ENCODE measurements around the gene MBP.

DNA sequence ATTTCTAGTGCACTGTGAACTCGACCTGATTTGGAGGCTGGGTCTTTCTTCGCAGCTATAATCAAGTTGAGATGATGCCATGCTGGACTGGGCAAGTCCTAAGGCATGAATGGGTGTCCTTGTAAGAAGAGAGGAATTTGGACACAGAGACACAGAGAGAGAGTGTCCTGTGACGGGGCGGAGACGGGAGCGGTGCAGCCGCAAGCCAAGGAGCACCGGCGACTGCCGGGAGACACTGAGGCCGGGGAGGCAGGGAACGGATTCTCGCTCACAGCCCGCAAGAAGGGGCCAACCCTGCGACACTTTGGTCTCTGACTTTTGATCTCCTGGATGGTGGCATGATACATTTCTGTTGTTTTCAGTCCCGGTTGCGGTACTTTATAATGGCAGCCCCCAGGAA, 22.4 kb upstream of the MBP start:
- TF ChIP-seq, protein P1, sequence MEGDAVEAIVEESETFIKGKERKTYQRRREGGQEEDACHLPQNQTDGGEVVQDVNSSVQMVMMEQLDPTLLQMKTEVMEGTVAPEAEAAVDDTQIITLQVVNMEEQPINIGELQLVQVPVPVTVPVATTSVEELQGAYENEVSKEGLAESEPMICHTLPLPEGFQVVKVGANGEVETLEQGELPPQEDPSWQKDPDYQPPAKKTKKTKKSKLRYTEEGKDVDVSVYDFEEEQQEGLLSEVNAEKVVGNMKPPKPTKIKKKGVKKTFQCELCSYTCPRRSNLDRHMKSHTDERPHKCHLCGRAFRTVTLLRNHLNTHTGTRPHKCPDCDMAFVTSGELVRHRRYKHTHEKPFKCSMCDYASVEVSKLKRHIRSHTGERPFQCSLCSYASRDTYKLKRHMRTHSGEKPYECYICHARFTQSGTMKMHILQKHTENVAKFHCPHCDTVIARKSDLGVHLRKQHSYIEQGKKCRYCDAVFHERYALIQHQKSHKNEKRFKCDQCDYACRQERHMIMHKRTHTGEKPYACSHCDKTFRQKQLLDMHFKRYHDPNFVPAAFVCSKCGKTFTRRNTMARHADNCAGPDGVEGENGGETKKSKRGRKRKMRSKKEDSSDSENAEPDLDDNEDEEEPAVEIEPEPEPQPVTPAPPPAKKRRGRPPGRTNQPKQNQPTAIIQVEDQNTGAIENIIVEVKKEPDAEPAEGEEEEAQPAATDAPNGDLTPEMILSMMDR (IDR thresholded peaks at IDR 0.05 in 2 of 3, conservative IDR thresholded peaks at IDR 0.05 in 1 of 3; ENCODE audit: control insufficient read depth in 2 of 3, extremely low read depth in 1 of 3, insufficient read depth in 1 of 3, low read depth in 3 of 3, low read length in 3 of 3): no peak
- TF ChIP-seq JUNB (IDR thresholded peaks at IDR 0.05) (no peak), EZH2 (IDR thresholded peaks at IDR 0.05; ENCODE audit: borderline replicate concordance, control insufficient read depth, low read depth, low read length) (no peak), NFIC (IDR thresholded peaks at IDR 0.05; ENCODE audit: low read depth, low read length) (no peak), NFXL1 (IDR thresholded peaks at IDR 0.05; ENCODE audit: borderline replicate concordance) (no peak), CHD4 (IDR thresholded peaks at IDR 0.05) (no peak), NRF1 (conservative IDR thresholded peaks at IDR 0.05; ENCODE audit: low read depth, low read length) (no peak), RFX5 (IDR thresholded peaks at IDR 0.05; ENCODE audit: low read depth, low read length) (no peak), EP300 (IDR thresholded peaks at IDR 0.05; ENCODE audit: borderline replicate concordance in 1 of 2, control insufficient read depth in 1 of 2, low read depth in 2 of 2, low read length in 2 of 2) (no peak), BHLHE40 (IDR thresholded peaks at IDR 0.05; ENCODE audit: borderline replicate concordance in 1 of 2, low read depth in 2 of 2, low read length in 1 of 2) (no peak)
- TF ChIP-seq, protein P2, sequence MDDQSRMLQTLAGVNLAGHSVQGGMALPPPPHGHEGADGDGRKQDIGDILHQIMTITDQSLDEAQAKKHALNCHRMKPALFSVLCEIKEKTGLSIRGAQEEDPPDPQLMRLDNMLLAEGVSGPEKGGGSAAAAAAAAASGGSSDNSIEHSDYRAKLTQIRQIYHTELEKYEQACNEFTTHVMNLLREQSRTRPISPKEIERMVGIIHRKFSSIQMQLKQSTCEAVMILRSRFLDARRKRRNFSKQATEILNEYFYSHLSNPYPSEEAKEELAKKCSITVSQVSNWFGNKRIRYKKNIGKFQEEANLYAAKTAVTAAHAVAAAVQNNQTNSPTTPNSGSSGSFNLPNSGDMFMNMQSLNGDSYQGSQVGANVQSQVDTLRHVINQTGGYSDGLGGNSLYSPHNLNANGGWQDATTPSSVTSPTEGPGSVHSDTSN (IDR thresholded peaks at IDR 0.05; ENCODE audit: insufficient replicate concordance, low read depth, low read length): no peak
- TF ChIP-seq, protein P3, sequence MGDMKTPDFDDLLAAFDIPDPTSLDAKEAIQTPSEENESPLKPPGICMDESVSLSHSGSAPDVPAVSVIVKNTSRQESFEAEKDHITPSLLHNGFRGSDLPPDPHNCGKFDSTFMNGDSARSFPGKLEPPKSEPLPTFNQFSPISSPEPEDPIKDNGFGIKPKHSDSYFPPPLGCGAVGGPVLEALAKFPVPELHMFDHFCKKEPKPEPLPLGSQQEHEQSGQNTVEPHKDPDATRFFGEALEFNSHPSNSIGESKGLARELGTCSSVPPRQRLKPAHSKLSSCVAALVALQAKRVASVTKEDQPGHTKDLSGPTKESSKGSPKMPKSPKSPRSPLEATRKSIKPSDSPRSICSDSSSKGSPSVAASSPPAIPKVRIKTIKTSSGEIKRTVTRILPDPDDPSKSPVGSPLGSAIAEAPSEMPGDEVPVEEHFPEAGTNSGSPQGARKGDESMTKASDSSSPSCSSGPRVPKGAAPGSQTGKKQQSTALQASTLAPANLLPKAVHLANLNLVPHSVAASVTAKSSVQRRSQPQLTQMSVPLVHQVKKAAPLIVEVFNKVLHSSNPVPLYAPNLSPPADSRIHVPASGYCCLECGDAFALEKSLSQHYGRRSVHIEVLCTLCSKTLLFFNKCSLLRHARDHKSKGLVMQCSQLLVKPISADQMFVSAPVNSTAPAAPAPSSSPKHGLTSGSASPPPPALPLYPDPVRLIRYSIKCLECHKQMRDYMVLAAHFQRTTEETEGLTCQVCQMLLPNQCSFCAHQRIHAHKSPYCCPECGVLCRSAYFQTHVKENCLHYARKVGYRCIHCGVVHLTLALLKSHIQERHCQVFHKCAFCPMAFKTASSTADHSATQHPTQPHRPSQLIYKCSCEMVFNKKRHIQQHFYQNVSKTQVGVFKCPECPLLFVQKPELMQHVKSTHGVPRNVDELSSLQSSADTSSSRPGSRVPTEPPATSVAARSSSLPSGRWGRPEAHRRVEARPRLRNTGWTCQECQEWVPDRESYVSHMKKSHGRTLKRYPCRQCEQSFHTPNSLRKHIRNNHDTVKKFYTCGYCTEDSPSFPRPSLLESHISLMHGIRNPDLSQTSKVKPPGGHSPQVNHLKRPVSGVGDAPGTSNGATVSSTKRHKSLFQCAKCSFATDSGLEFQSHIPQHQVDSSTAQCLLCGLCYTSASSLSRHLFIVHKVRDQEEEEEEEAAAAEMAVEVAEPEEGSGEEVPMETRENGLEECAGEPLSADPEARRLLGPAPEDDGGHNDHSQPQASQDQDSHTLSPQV (IDR thresholded peaks at IDR 0.05): no peak

Data from GM12878 (cell line).